K562 (cell line): Measurements from ENCODE around the gene LPCAT2. TPM values are rescaled to one million over a fixed set of nuclear protein-coding genes. Genes with fewer than 3 reads are reported as not detected.

Source experiments
- ATAC-seq: fragments of 200-7000 bp; cut with Tn5 transposase; 3 replicates; pipeline ENCODE4 v1.9.1; 2020; ENCODE audit warnings: moderate library complexity
- BruUV-seq: library from RNA; stranded (reverse); fragments of 400-500 nt; replicated peaks from 2 replicates; lab custom pipeline; 2021; lab: Mats Ljungman, UMichigan
- CTCF ChIA-PET: fragments of 300-600 bp; formaldehyde crosslinking; extraction: SDS; loops from one replicate; lab custom pipeline; 2021; ENCODE audit warnings: low intra/inter-chr PET ratio; lab: Yijun Ruan, JAX
- POLR2A ChIA-PET: fragments of 300-600, 350-650 bp; sonication (Branson Sonifier 250); formaldehyde crosslinking; extraction: SDS; loops from one replicate; lab custom pipeline; 2021; ENCODE audit warnings: antibody characterized with exemption, inconsistent platforms; lab: Yijun Ruan, JAX
- DNase-seq, 4 experiments: peaks; one replicate each; pipeline versions ENCODE4 v3.0.0 to v3.0.0-alpha.2; 2011 to 2018; ENCODE audit warnings: low spot score in 3 of 4, mixed read lengths in 3 of 4; ENCODE audit errors: extremely low read depth in 1 of 4
- FAIRE-seq: peaks from 2 replicates; lab custom pipeline; 2011; peaks lifted over from hg19 to GRCh38; lab: Jason Lieb, UNC
- H2AFZ ChIP-seq: 2 replicates; pipeline ENCODE4 v1.6.0; 2011; ENCODE audit warnings: low read depth, low read length, control low read depth, inconsistent platforms
- H3K27ac ChIP-seq: fragments of 200-600 bp; 3 replicates; pipeline ENCODE4 v1.8.0; 2011; ENCODE audit warnings: low read depth, mild to moderate bottlenecking, control low read depth, inconsistent platforms, low read length, moderate library complexity, mixed read lengths; ENCODE audit errors: extremely low read depth
- H3K27me3 ChIP-seq, 2 experiments: fragments of 300-600 bp in 1 of 2; 2 replicates in 1 of 2; 3 replicates in 1 of 2; pipeline versions ENCODE4 v1.6.0 to v1.8.0; 2011; ENCODE audit warnings: inconsistent platforms in 2 of 2, low read length in 2 of 2, mild to moderate bottlenecking in 1 of 2, mixed read lengths in 1 of 2, moderate library complexity in 1 of 2; ENCODE audit not compliant: control insufficient read depth in 2 of 2, insufficient read depth in 2 of 2
- H3K36me3 ChIP-seq: fragments of 300-600 bp; 3 replicates; pipeline ENCODE4 v1.8.0; 2011; ENCODE audit warnings: mild to moderate bottlenecking, low read length, inconsistent platforms; ENCODE audit not compliant: control insufficient read depth, insufficient read depth
- H3K4me1 ChIP-seq, 2 experiments: fragments of 200-600 bp in 1 of 2; replicated peaks in 1 of 2; 2 replicates in 1 of 2; 3 replicates in 1 of 2; pipeline versions ENCODE4 v1.5.1 to v1.8.0; 2011; ENCODE audit warnings: inconsistent platforms in 2 of 2, low read length in 2 of 2, mild to moderate bottlenecking in 1 of 2, mixed read lengths in 1 of 2, moderate library complexity in 1 of 2; ENCODE audit not compliant: control insufficient read depth in 2 of 2, insufficient read depth in 2 of 2
- H3K4me2 ChIP-seq: 2 replicates; pipeline ENCODE4 v1.6.1; 2011; ENCODE audit warnings: low read length, control low read depth, inconsistent platforms, mixed read lengths; ENCODE audit not compliant: insufficient read depth
- H3K4me3 ChIP-seq: fragments of 200-600 bp; sonication (generic), shearing (Covaris generic); 2 replicates; pipeline ENCODE4 v1.5.1; 2016; ENCODE audit warnings: control low read depth, inconsistent platforms
- H3K79me2 ChIP-seq: fragments of 200-600 bp; 3 replicates; pipeline ENCODE4 v1.8.0; 2011; ENCODE audit warnings: low read length, inconsistent platforms; ENCODE audit not compliant: control insufficient read depth, insufficient read depth
- H3K9ac ChIP-seq, 2 experiments: 2 replicates each; pipeline versions ENCODE4 v1.6.0 to v1.6.1; 2011; ENCODE audit warnings: low read depth in 2 of 2, low read length in 2 of 2, control low read depth in 1 of 2, inconsistent platforms in 1 of 2, mild to moderate bottlenecking in 1 of 2, mixed read lengths in 1 of 2; ENCODE audit not compliant: insufficient read depth in 1 of 2
- H3K9me1 ChIP-seq: one replicate; pipeline ENCODE4 v1.6.0; 2011; ENCODE audit warnings: inconsistent platforms, mild to moderate bottlenecking, low read length, moderate library complexity; ENCODE audit not compliant: control insufficient read depth, insufficient read depth
- H3K9me3 ChIP-seq: replicated peaks from 2 replicates; pipeline ENCODE4 v1.5.1; 2011; ENCODE audit warnings: low read depth, low read length, inconsistent platforms; ENCODE audit not compliant: control insufficient read depth, insufficient read depth
- H4K20me1 ChIP-seq: replicated peaks from 2 replicates; pipeline ENCODE4 v1.6.1; 2011; ENCODE audit warnings: low read length, inconsistent platforms, mixed read lengths; ENCODE audit not compliant: control insufficient read depth, insufficient read depth
- ARHGAP35 ChIP-seq: fragments of 450-650 bp; IDR thresholded peaks from 2 replicates; pipeline ENCODE4 v1.6.1; 2018; ENCODE audit not compliant: partially characterized antibody
- CUX1 ChIP-seq: fragments of 200-800 bp; sonication (Bioruptor generic); IDR thresholded peaks from 2 replicates; pipeline ENCODE4 v1.6.1; 2016; ENCODE audit warnings: missing genetic modification characterization, missing compliant biosample characterization
- HMG20A ChIP-seq: fragments of 450-650 bp; formaldehyde crosslinking; conservative IDR thresholded peaks from 2 replicates; pipeline ENCODE4 v1.4.0; 2020; ENCODE audit warnings: mild to moderate bottlenecking, mixed read lengths
- NFE2L1 ChIP-seq: fragments of 450-650 bp; IDR thresholded peaks from 2 replicates; pipeline ENCODE4 v1.6.1; 2016; ENCODE audit warnings: missing genetic modification characterization, low read depth, mild to moderate bottlenecking, missing compliant biosample characterization, moderate library complexity, borderline replicate concordance
- NKRF ChIP-seq: fragments of 450-650 bp; IDR thresholded peaks from 2 replicates; pipeline ENCODE4 v1.6.1; 2016; ENCODE audit warnings: borderline replicate concordance
- RAD51 ChIP-seq: fragments of 450-650 bp; IDR thresholded peaks from 2 replicates; pipeline ENCODE4 v1.7.1; 2016; ENCODE audit warnings: low read depth, mild to moderate bottlenecking, borderline replicate concordance
- SMAD3 ChIP-seq: fragments of 450-650 bp; formaldehyde crosslinking; conservative IDR thresholded peaks from 2 replicates; pipeline ENCODE4 v1.4.0; 2020; ENCODE audit warnings: mild to moderate bottlenecking
- ZBTB49 ChIP-seq: sonication (generic); formaldehyde crosslinking; IDR thresholded peaks from 2 replicates; pipeline ENCODE4 v1.8.0; 2022; ENCODE audit warnings: missing genetic modification reagents, mild to moderate bottlenecking, borderline replicate concordance
- ZNF121 ChIP-seq: sonication (generic); formaldehyde crosslinking; conservative IDR thresholded peaks from 2 replicates; pipeline ENCODE4 v1.8.0; 2022; ENCODE audit warnings: missing genetic modification reagents
- WGBS: fragments of 100-300 bp; shearing (Covaris generic); methylation state at CpG from one replicate; pipeline ENCODE4 v1.1.6; 2016; ENCODE audit warnings: low coverage, mixed read lengths; ENCODE audit not compliant: insufficient coverage; ENCODE audit errors: missing lambda C conversion rate; 5-methylcytosine and 5-hydroxymethylcytosine counted together
- in situ Hi-C: fragments of 300-500 bp; cut with MboI; formaldehyde crosslinking; loops from 4 replicates; pipeline ENCODE4 v1.15.0; 2018; ENCODE audit warnings: inconsistent platforms, mixed read lengths
- intact Hi-C: fragments of 100-400 bp; cut with micrococcal nuclease; formaldehyde crosslinking; loops from 2 replicates; pipeline ENCODE4 v1.14.2; 2022
- polyA plus RNA-seq, 8 experiments: library from polyadenylated mRNA; depleted of rRNA in 4 of 8; stranded (reverse) in 5 of 8; unstranded in 3 of 8; fragments of >200 nt; fragmentation: Nextera tagmentation in 2 of 8; fragmentation: Illumina TruSeq in 1 of 8; extraction: Ambion mirVana in 2 of 8; extraction: Trizol in 1 of 8; gene quantifications; 2 replicates each; pipeline versions ENCODE4 v1.2.1 to v1.2.3, GENCODE V29; 2011 to 2014; ENCODE audit warnings: inconsistent platforms in 1 of 8, missing spikeins in 1 of 8
- total RNA-seq, 7 experiments: library from RNA; depleted of rRNA in 6 of 7; stranded (reverse); fragments of >200 nt in 6 of 7; fragmentation: Illumina TruSeq in 2 of 7; extraction: Trizol in 2 of 7; gene quantifications; 2 replicates each; pipeline versions ENCODE4 v1.2.1 to v1.2.3, GENCODE V29; 2011 to 2021; ENCODE audit warnings: low replicate concordance in 1 of 7
- TF ChIP-seq, protein P1 (sequence below): fragments of 450-650 bp; conservative IDR thresholded peaks from 2 replicates; pipeline ENCODE4 v1.6.1; 2016; ENCODE audit warnings: missing genetic modification characterization, low read depth, mild to moderate bottlenecking, missing compliant biosample characterization, moderate library complexity

Gene LPCAT2
- total and polyA plus RNA-seq, 9 of the 15 experiments (the other 6 are each of a cell fraction or from before 2014, with no cell fraction given), result 2.9 to 15.0 (median 7.3) TPM

- in situ Hi-C loops (no loop called here), intact Hi-C loops (no loop called here)
- DNase-seq (no peak), FAIRE-seq (no peak), ATAC-seq (no peak)
- Histone ChIP-seq H3K79me2 (no peaks in the 10 kb centered on the region), H3K4me3 (no peak overlapping the region), H3K9me3 (no peaks in the 10 kb centered on the region), H2AFZ (no peak overlapping the region), H4K20me1 (no peaks in the 10 kb centered on the region), H3K36me3 (no peaks in the 10 kb centered on the region), H3K27me3 (peaks cover 8 to 30% of the 10 kb centered on the region in 2 experiments; a peak in 3 of 5 replicates), H3K9me1 (no peaks in the 10 kb centered on the region), H3K4me2 (no peak overlapping the region), H3K4me1 (peaks cover 0 to 4% of the 10 kb centered on the region in 2 experiments; a peak in 2 of 5 replicates), H3K9ac (no peak overlapping the region), H3K27ac (no peak overlapping the region)
- no TSS peak for BruUV-seq
- ChIA-PET POLR2A (no interaction called here), CTCF (no interaction called here)
- WGBS, result 0% methylated on average over 4 of the region's 4 CpGs
- TF ChIP-seq ARHGAP35, result no peak
- TF ChIP-seq SMAD3 (CRISPR knock-in tag), result no peak
- no peak for TF ChIP-seq ZNF121 (CRISPR knock-in tag)
- no peak for TF ChIP-seq HMG20A
- TF ChIP-seq, protein P1, sequence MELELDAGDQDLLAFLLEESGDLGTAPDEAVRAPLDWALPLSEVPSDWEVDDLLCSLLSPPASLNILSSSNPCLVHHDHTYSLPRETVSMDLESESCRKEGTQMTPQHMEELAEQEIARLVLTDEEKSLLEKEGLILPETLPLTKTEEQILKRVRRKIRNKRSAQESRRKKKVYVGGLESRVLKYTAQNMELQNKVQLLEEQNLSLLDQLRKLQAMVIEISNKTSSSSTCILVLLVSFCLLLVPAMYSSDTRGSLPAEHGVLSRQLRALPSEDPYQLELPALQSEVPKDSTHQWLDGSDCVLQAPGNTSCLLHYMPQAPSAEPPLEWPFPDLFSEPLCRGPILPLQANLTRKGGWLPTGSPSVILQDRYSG (tag), result no peak
- no peak for TF ChIP-seq RAD51
- no peak for TF ChIP-seq CUX1 (CRISPR knock-in tag)
- TF ChIP-seq NKRF, result no peak
- no peak for TF ChIP-seq ZBTB49
- no peak for TF ChIP-seq NFE2L1 (tag)
These were observed 27.8 kb upstream of the LPCAT2 start for GRCh38 chr16:55481023-55481422.
